SK-N-SH treated with all-trans-retinoic acid at 6 μM for 48 hours (cell line): ENCODE measurements around the gene PRTFDC1.

Experiments
- ATAC-seq: fragments of 200-7000 bp; cut with Tn5 transposase; 3 replicates; pipeline ENCODE4 v1.9.1; 2020; ENCODE audit warnings: mild to moderate bottlenecking, moderate library complexity
- BACH2 ChIP-seq: fragments of 250-450 bp; sonication (Bioruptor Pico); IDR thresholded peaks from 2 replicates; pipeline ENCODE4 v1.9.0; 2021; ENCODE audit warnings: mild to moderate bottlenecking, borderline replicate concordance
- ESRRG ChIP-seq: fragments of 250-450 bp; sonication (Bioruptor Pico); IDR thresholded peaks from 2 replicates; pipeline ENCODE4 v1.6.1; 2021; ENCODE audit warnings: mild to moderate bottlenecking
- ISL1 ChIP-seq: fragments of 250-450 bp; sonication (Bioruptor Pico); IDR thresholded peaks from 2 replicates; pipeline ENCODE4 v2.1.2; 2022; ENCODE audit warnings: mild to moderate bottlenecking, moderate library complexity
- OSR1 ChIP-seq: fragments of 250-450 bp; sonication (Bioruptor Pico); IDR thresholded peaks from 2 replicates; pipeline ENCODE4 v1.8.0; 2022; ENCODE audit warnings: moderate library complexity, mild to moderate bottlenecking, inconsistent platforms
- PPARA ChIP-seq: fragments of 250-450 bp; sonication (Bioruptor Pico); IDR thresholded peaks from 2 replicates; pipeline ENCODE4 v1.5.0; 2020; ENCODE audit warnings: mild to moderate bottlenecking, borderline replicate concordance
- RARB ChIP-seq: fragments of 250-450 bp; sonication (Bioruptor Pico); IDR thresholded peaks from 2 replicates; pipeline ENCODE4 v1.8.0; 2021; ENCODE audit warnings: mild to moderate bottlenecking, moderate library complexity
- SNAI2 ChIP-seq: fragments of 250-450 bp; sonication (Bioruptor Pico); IDR thresholded peaks from 2 replicates; pipeline ENCODE4 v1.5.0; 2020; ENCODE audit warnings: mild to moderate bottlenecking, moderate library complexity
- TOX ChIP-seq: fragments of 250-450 bp; sonication (Bioruptor Pico); IDR thresholded peaks from 2 replicates; pipeline ENCODE4 v1.8.0; 2021; ENCODE audit warnings: mild to moderate bottlenecking, moderate library complexity, borderline replicate concordance
- ZC3H10 ChIP-seq: fragments of 250-450 bp; sonication (Bioruptor Pico); IDR thresholded peaks from 2 replicates; pipeline ENCODE4 v1.5.1; 2021; ENCODE audit warnings: mild to moderate bottlenecking, moderate library complexity
- ZFP3 ChIP-seq: fragments of 250-450 bp; sonication (Bioruptor Pico); IDR thresholded peaks from 2 replicates; pipeline ENCODE4 v1.5.0; 2020; ENCODE audit warnings: mild to moderate bottlenecking, moderate library complexity
- ZFP30 ChIP-seq: fragments of 450-650 bp; formaldehyde crosslinking; IDR thresholded peaks from 2 replicates; pipeline ENCODE4 v1.5.0; 2022; ENCODE audit warnings: mild to moderate bottlenecking, moderate library complexity
- ZNF70 ChIP-seq: fragments of 450-650 bp; formaldehyde crosslinking; IDR thresholded peaks from 2 replicates; pipeline ENCODE4 v1.5.0; 2020; ENCODE audit warnings: mild to moderate bottlenecking, moderate library complexity
- ZNF8 ChIP-seq: fragments of 450-650 bp; formaldehyde crosslinking; IDR thresholded peaks from 2 replicates; pipeline ENCODE4 v1.5.0; 2020; ENCODE audit warnings: mild to moderate bottlenecking, moderate library complexity
- TF ChIP-seq, protein P1 (sequence below): fragments of 250-450 bp; sonication (Bioruptor Pico); IDR thresholded peaks from 2 replicates; pipeline ENCODE4 v1.5.0; 2020; ENCODE audit warnings: mild to moderate bottlenecking, moderate library complexity
- TF ChIP-seq, protein P2 (sequence below): fragments of 250-450 bp; sonication (Bioruptor Pico); IDR thresholded peaks from 2 replicates; pipeline ENCODE4 v1.8.0; 2020; ENCODE audit warnings: mild to moderate bottlenecking, moderate library complexity, borderline replicate concordance
- TF ChIP-seq, protein P3 (sequence below): fragments of 250-450 bp; sonication (Bioruptor Pico); IDR thresholded peaks from 2 replicates; pipeline ENCODE4 v1.8.0; 2021; ENCODE audit warnings: low read depth, mild to moderate bottlenecking, moderate library complexity, borderline replicate concordance
- TF ChIP-seq, protein P4 (sequence below): fragments of 250-450 bp; sonication (Bioruptor Pico); IDR thresholded peaks from 2 replicates; pipeline ENCODE4 v1.5.1; 2020; ENCODE audit warnings: low read depth, mild to moderate bottlenecking, moderate library complexity

Gene PRTFDC1

DNA sequence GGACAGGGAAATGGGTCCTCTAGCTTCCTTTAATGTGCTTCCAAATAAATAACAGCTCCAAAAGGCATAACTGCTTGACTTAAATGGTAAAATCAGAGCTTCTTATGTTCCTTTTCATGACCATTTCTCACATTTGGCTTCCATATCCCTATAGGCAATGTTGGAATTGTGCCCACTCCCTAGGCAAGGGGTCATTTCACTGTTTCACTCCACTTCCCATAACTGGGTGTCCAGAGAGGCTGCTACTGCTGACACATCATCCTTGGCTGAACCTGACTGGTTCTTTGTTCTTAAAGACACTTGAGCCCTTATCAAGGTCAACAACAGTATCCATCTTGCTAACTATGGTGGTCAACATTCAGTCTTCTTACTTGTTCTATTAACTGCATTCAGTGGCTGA, 37.1 kb downstream of the PRTFDC1 start:
- TF ChIP-seq, protein P1, sequence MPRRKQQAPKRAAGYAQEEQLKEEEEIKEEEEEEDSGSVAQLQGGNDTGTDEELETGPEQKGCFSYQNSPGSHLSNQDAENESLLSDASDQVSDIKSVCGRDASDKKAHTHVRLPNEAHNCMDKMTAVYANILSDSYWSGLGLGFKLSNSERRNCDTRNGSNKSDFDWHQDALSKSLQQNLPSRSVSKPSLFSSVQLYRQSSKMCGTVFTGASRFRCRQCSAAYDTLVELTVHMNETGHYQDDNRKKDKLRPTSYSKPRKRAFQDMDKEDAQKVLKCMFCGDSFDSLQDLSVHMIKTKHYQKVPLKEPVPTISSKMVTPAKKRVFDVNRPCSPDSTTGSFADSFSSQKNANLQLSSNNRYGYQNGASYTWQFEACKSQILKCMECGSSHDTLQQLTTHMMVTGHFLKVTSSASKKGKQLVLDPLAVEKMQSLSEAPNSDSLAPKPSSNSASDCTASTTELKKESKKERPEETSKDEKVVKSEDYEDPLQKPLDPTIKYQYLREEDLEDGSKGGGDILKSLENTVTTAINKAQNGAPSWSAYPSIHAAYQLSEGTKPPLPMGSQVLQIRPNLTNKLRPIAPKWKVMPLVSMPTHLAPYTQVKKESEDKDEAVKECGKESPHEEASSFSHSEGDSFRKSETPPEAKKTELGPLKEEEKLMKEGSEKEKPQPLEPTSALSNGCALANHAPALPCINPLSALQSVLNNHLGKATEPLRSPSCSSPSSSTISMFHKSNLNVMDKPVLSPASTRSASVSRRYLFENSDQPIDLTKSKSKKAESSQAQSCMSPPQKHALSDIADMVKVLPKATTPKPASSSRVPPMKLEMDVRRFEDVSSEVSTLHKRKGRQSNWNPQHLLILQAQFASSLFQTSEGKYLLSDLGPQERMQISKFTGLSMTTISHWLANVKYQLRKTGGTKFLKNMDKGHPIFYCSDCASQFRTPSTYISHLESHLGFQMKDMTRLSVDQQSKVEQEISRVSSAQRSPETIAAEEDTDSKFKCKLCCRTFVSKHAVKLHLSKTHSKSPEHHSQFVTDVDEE (CRISPR knock-in tag): no peak
- TF ChIP-seq ISL1 (CRISPR knock-in tag) (no peak), ZFP3 (CRISPR knock-in tag) (no peak), ESRRG (CRISPR knock-in tag) (no peak), ZNF70 (CRISPR knock-in tag) (no peak), BACH2 (CRISPR knock-in tag) (no peak)
- TF ChIP-seq, all 23 proteins: peak for 0

DNA sequence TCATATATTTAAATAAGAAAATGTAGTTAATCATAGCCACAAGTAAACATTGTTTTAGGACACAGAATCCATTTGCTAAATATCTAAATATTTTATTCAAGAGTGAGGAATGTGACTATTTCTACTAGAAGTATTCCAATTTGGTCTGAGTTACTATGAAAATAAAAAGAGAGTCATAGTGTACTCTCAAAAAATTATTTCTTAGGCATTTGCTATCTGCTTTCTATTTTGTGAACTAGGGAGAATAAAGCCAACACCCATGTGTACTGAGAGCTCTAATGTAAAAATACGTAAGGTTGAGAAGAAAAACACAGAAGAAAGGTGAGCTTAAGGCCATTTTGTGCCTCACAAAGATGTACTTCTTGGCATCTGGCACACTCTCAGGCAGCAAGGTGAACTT, 38.3 kb downstream of the PRTFDC1 start:
- TF ChIP-seq, protein P2, sequence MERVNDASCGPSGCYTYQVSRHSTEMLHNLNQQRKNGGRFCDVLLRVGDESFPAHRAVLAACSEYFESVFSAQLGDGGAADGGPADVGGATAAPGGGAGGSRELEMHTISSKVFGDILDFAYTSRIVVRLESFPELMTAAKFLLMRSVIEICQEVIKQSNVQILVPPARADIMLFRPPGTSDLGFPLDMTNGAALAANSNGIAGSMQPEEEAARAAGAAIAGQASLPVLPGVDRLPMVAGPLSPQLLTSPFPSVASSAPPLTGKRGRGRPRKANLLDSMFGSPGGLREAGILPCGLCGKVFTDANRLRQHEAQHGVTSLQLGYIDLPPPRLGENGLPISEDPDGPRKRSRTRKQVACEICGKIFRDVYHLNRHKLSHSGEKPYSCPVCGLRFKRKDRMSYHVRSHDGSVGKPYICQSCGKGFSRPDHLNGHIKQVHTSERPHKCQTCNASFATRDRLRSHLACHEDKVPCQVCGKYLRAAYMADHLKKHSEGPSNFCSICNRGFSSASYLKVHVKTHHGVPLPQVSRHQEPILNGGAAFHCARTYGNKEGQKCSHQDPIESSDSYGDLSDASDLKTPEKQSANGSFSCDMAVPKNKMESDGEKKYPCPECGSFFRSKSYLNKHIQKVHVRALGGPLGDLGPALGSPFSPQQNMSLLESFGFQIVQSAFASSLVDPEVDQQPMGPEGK (CRISPR knock-in tag): no peak
- no peak for TF ChIP-seq TOX (CRISPR knock-in tag)
- no peak for TF ChIP-seq ESRRG (CRISPR knock-in tag)
- TF ChIP-seq PPARA: no peak
- no peak for TF ChIP-seq ZC3H10 (CRISPR knock-in tag)
- no peak for TF ChIP-seq ZFP30 (CRISPR knock-in tag)
- no peak for TF ChIP-seq RARB (CRISPR knock-in tag)
- TF ChIP-seq ISL1 (CRISPR knock-in tag): no peak
- TF ChIP-seq, protein P3, sequence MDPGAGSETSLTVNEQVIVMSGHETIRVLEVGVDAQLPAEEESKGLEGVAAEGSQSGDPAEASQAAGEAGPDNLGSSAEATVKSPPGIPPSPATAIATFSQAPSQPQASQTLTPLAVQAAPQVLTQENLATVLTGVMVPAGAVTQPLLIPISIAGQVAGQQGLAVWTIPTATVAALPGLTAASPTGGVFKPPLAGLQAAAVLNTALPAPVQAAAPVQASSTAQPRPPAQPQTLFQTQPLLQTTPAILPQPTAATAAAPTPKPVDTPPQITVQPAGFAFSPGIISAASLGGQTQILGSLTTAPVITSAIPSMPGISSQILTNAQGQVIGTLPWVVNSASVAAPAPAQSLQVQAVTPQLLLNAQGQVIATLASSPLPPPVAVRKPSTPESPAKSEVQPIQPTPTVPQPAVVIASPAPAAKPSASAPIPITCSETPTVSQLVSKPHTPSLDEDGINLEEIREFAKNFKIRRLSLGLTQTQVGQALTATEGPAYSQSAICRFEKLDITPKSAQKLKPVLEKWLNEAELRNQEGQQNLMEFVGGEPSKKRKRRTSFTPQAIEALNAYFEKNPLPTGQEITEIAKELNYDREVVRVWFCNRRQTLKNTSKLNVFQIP (CRISPR knock-in tag): no peak
- no peak for TF ChIP-seq ZNF8
- TF ChIP-seq, protein P4, sequence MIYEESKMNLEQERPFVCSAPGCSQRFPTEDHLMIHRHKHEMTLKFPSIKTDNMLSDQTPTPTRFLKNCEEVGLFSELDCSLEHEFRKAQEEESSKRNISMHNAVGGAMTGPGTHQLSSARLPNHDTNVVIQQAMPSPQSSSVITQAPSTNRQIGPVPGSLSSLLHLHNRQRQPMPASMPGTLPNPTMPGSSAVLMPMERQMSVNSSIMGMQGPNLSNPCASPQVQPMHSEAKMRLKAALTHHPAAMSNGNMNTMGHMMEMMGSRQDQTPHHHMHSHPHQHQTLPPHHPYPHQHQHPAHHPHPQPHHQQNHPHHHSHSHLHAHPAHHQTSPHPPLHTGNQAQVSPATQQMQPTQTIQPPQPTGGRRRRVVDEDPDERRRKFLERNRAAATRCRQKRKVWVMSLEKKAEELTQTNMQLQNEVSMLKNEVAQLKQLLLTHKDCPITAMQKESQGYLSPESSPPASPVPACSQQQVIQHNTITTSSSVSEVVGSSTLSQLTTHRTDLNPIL (CRISPR knock-in tag): no peak
- TF ChIP-seq OSR1 (CRISPR knock-in tag): no peak
- TF ChIP-seq, protein P1 (CRISPR knock-in tag): no peak
- TF ChIP-seq SNAI2: no peak
- no peak for TF ChIP-seq BACH2 (CRISPR knock-in tag)
- ATAC-seq: no peak

More for the DNA sequence above, 37.1 kb downstream of the PRTFDC1 start:
- ATAC-seq: no peak

DNA sequence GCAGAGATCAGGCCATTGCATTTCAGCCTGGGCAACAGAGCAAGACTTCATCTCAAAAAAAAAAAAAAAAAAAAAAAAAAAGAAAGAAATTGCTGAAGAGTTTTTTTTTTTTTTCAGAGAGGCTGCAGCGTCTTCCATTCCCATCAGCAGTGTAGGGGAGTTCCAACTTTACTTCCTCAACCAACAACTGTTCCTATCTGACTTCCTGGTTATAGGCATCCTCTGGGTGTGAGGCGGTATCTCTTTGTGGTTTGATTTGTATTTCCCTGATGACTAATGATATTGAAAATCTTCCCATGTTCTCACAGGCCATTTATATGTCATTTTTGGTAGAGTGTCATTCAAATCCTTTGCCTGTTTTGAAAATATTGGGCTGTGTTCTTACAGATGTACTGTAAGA, 40.2 kb downstream of the PRTFDC1 start:
- no peak for ATAC-seq
- TF ChIP-seq ISL1 (CRISPR knock-in tag) (no peak), TOX (CRISPR knock-in tag) (no peak), BACH2 (CRISPR knock-in tag) (no peak), RARB (CRISPR knock-in tag) (no peak), ZNF8 (no peak)
- TF ChIP-seq, protein P2 (CRISPR knock-in tag): no peak
- TF ChIP-seq, protein P4 (CRISPR knock-in tag): no peak
